Measurements from ENCODE around the gene TTC9.

DNA sequence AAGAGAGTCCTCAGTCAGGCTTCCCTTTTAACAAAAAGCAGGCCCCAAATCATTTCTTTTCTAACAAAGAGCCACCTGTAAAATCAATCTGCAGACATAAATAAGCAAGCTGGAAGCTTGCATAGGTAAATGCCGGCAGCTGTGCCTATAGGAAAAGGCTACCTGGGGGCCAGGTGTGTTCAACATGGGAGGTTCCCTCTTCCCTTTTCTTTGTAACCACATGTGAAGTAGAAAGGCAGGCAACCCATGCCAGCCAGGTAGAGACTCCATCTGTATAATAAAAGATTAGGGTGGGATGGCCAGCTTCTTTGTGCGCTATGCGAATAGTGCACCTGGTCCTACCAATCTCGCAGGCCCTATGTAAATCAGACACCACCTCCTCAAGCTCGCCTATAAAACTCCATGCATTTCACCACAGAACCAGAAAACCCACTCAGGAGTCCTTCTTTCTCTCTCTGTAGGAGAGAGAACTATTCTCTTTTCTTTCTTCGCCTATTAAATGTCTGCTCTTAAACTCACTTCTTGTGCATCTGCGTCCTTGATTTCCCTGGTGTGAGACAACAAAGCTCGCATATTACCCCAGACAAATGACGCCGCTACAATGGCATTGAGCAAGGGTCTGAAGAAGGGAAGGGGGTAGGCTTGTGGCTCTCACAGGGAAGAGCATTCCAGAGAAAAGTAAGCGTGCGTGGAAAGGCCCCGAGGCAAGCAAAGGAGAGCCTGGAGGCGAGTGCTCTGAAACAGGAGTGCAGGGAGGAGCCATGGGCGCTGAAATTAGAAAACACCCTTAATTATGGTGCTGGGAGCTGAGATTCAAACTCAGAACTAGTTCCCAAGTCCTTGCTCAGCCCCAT is 67.2 kb downstream of the TTC9 start:
- no peak for TF ChIP-seq GATA3 (IDR thresholded peaks at IDR 0.05; ENCODE audit: low read depth, low read length)
- TF ChIP-seq GATA2 (IDR thresholded peaks at IDR 0.05; ENCODE audit: low read depth, low read length), result no peak
